Neural cell (in vitro differentiated cells): ENCODE measurements around the gene ZBTB42.

Experiments used
- CTCF ChIP-seq: fragments of 450-650 bp; IDR thresholded peaks from 2 replicates; pipeline ENCODE4 v1.5.1; 2014; ENCODE audit warnings: antibody characterized with exemption, mild to moderate bottlenecking, moderate library complexity; ENCODE audit not compliant: poor library complexity, severe bottlenecking
- EP300 ChIP-seq: fragments of 450-650 bp; conservative IDR thresholded peaks from 2 replicates; pipeline ENCODE4 v1.6.1; 2014; ENCODE audit warnings: antibody characterized with exemption, mild to moderate bottlenecking, moderate library complexity; ENCODE audit not compliant: poor library complexity, severe bottlenecking
- EZH2 ChIP-seq: fragments of 200-600, 300-800 bp; shearing (Covaris generic), sonication (generic); IDR thresholded peaks from 2 replicates; pipeline ENCODE4 v1.6.1; 2014; ENCODE audit warnings: antibody characterized with exemption, low read length, borderline replicate concordance, mild to moderate bottlenecking; ENCODE audit not compliant: insufficient read depth, poor library complexity, severe bottlenecking
- MXI1 ChIP-seq: fragments of 450-650 bp; conservative IDR thresholded peaks from 2 replicates; pipeline ENCODE4 v1.6.1; 2014; ENCODE audit warnings: antibody characterized with exemption, mild to moderate bottlenecking; ENCODE audit not compliant: poor library complexity, severe bottlenecking
- POLR2AphosphoS5 ChIP-seq: IDR thresholded peaks from 2 replicates; pipeline ENCODE4 v1.6.1; 2012
- RAD21 ChIP-seq: fragments of 450-650 bp; conservative IDR thresholded peaks from 2 replicates; pipeline ENCODE4 v1.6.1; 2014; ENCODE audit warnings: antibody characterized with exemption, mild to moderate bottlenecking, moderate library complexity
- REST ChIP-seq: IDR thresholded peaks from 2 replicates; pipeline ENCODE4 v1.6.1; 2012; ENCODE audit warnings: borderline replicate concordance
- SMC3 ChIP-seq: fragments of 450-650 bp; conservative IDR thresholded peaks from 2 replicates; pipeline ENCODE4 v1.6.1; 2014; ENCODE audit warnings: antibody characterized with exemption, mild to moderate bottlenecking, moderate library complexity; ENCODE audit not compliant: poor library complexity
- TAF1 ChIP-seq: IDR thresholded peaks from 2 replicates; pipeline ENCODE4 v1.6.1; 2012; ENCODE audit warnings: low read depth

- TF ChIP-seq CTCF, result no peak
- TF ChIP-seq REST, result no peak
- TF ChIP-seq RAD21, result no peak
- no peak for TF ChIP-seq EP300
- TF ChIP-seq TAF1, result no peak
- no peak for TF ChIP-seq EZH2
- no peak for TF ChIP-seq SMC3
- TF ChIP-seq POLR2AphosphoS5, result no peak
- no peak for TF ChIP-seq MXI1
Observed at GRCh38 chr14:104781271-104782077, 19.4 kb upstream of the ZBTB42 start.
